HepG2 (cell line): ENCODE results near the gene PPM1E. TPM values are rescaled to one million over a fixed set of nuclear protein-coding genes. Genes with fewer than 3 reads are reported as not detected.

Source experiments
- ATAC-seq: fragments of 200-7000 bp; cut with Tn5 transposase; 3 replicates; pipeline ENCODE4 v1.9.1; 2020; ENCODE audit warnings: mild to moderate bottlenecking, moderate library complexity
- BruUV-seq: library from RNA; stranded (reverse); fragments of 400-500 nt; replicated peaks from 2 replicates; lab custom pipeline; 2021; lab: Mats Ljungman, UMichigan
- CTCF ChIA-PET: fragments of 300-600 bp; formaldehyde crosslinking; extraction: SDS; loops from one replicate; lab custom pipeline; 2021; ENCODE audit warnings: low total read pairs, inconsistent platforms, low intra/inter-chr PET ratio; lab: Yijun Ruan, JAX
- POLR2A ChIA-PET: fragments of 350-600 bp; sonication (Branson Sonifier 250); formaldehyde crosslinking; loops from one replicate; lab custom pipeline; 2020; ENCODE audit warnings: antibody characterized with exemption, inconsistent platforms; lab: Yijun Ruan, JAX
- DNase-seq: peaks from one replicate; pipeline ENCODE4 v3.0.0-alpha.2; 2015; ENCODE audit warnings: low spot score
- FAIRE-seq: peaks from 3 replicates; lab custom pipeline; 2011; peaks lifted over from hg19 to GRCh38; lab: Jason Lieb, UNC
- H2AFZ ChIP-seq: one replicate; pipeline ENCODE4 v1.6.1; 2011; ENCODE audit warnings: low read length, inconsistent platforms
- H3K27ac ChIP-seq: fragments of 300-600 bp; 3 replicates; pipeline ENCODE4 v1.8.0; 2011; ENCODE audit warnings: mixed run types, mild to moderate bottlenecking, mixed read lengths, low read length, inconsistent platforms; ENCODE audit not compliant: insufficient read depth; ENCODE audit errors: extremely low read length
- H3K27me3 ChIP-seq, 2 experiments: fragments of 200-600 bp in 1 of 2; 2 replicates in 1 of 2; 3 replicates in 1 of 2; pipeline versions ENCODE4 v1.6.0 to v1.8.0; 2011; ENCODE audit warnings: low read length in 2 of 2, mild to moderate bottlenecking in 2 of 2, moderate library complexity in 2 of 2, inconsistent platforms in 1 of 2; ENCODE audit not compliant: insufficient read depth in 2 of 2, control insufficient read depth in 1 of 2
- H3K36me3 ChIP-seq, 2 experiments: fragments of 200-600 bp in 1 of 2; replicated peaks in 1 of 2; 2 replicates in 1 of 2; 3 replicates in 1 of 2; pipeline versions ENCODE4 v1.5.1 to v1.8.0; 2011; ENCODE audit warnings: low read length in 2 of 2, inconsistent platforms in 1 of 2; ENCODE audit not compliant: insufficient read depth in 2 of 2, control insufficient read depth in 1 of 2
- H3K4me1 ChIP-seq: 2 replicates; pipeline ENCODE4 v1.5.1; 2012; ENCODE audit warnings: low read length, inconsistent platforms; ENCODE audit not compliant: insufficient read depth
- H3K4me2 ChIP-seq: 2 replicates; pipeline ENCODE4 v1.6.0; 2011; ENCODE audit warnings: low read depth, low read length, inconsistent platforms
- H3K4me3 ChIP-seq, 3 experiments: fragments of 200-600 bp in 1 of 3; sonication (generic), shearing (Covaris generic) in 1 of 3; replicated peaks in 1 of 3; 2 replicates each; pipeline ENCODE4 v1.5.1; 2011 to 2016; ENCODE audit warnings: low read length in 3 of 3, inconsistent platforms in 2 of 3, low read depth in 2 of 3, mild to moderate bottlenecking in 2 of 3, control low read depth in 1 of 3, mixed read lengths in 1 of 3; ENCODE audit not compliant: insufficient read depth in 1 of 3
- H3K79me2 ChIP-seq: one replicate; pipeline ENCODE4 v1.6.1; 2011; ENCODE audit warnings: low read length, inconsistent platforms; ENCODE audit not compliant: insufficient read depth
- H3K9ac ChIP-seq: 2 replicates; pipeline ENCODE4 v1.6.0; 2011; ENCODE audit warnings: mild to moderate bottlenecking, low read depth, low read length, inconsistent platforms; ENCODE audit not compliant: insufficient read depth
- H3K9me3 ChIP-seq: 2 replicates; pipeline ENCODE4 v1.5.1; 2012; ENCODE audit warnings: mild to moderate bottlenecking, low read length
- H4K20me1 ChIP-seq: 2 replicates; pipeline ENCODE4 v1.6.0; 2011; ENCODE audit warnings: inconsistent platforms, mild to moderate bottlenecking, low read length, moderate library complexity; ENCODE audit not compliant: insufficient read depth
- FLYWCH1 ChIP-seq: sonication (generic); formaldehyde crosslinking; IDR thresholded peaks from 2 replicates; pipeline ENCODE4 v1.8.1; 2023; ENCODE audit warnings: mild to moderate bottlenecking, missing genetic modification reagents
- HNRNPUL1 ChIP-seq: fragments of 200-400 bp; formaldehyde crosslinking; IDR thresholded peaks from 2 replicates; pipeline ENCODE4 v1.6.1; 2017; ENCODE audit warnings: low read depth, mild to moderate bottlenecking, low read length, moderate library complexity
- NFATC3 ChIP-seq: sonication (generic); formaldehyde crosslinking; IDR thresholded peaks from 2 replicates; pipeline ENCODE4 v1.5.1; 2020; ENCODE audit warnings: mild to moderate bottlenecking, missing genetic modification reagents
- NFIC ChIP-seq: IDR thresholded peaks from 2 replicates; pipeline ENCODE4 v1.6.1; 2012; ENCODE audit warnings: mild to moderate bottlenecking, low read length, inconsistent platforms
- NR1H2 ChIP-seq: sonication (generic); formaldehyde crosslinking; IDR thresholded peaks from 2 replicates; pipeline ENCODE4 v1.8.1; 2022; ENCODE audit warnings: low read depth, missing genetic modification reagents, borderline replicate concordance
- REXO4 ChIP-seq: sonication (generic); formaldehyde crosslinking; IDR thresholded peaks from 2 replicates; pipeline ENCODE4 v1.8.0; 2022; ENCODE audit warnings: missing genetic modification reagents, mild to moderate bottlenecking, borderline replicate concordance
- RORA ChIP-seq: sonication (generic); formaldehyde crosslinking; IDR thresholded peaks from 2 replicates; pipeline ENCODE4 v1.5.0; 2020; ENCODE audit warnings: mild to moderate bottlenecking, missing genetic modification reagents, moderate library complexity
- SKI ChIP-seq: fragments of 450-650 bp; IDR thresholded peaks from one replicate; pipeline ENCODE4 v1.6.1; 2018; ENCODE audit warnings: mild to moderate bottlenecking; ENCODE audit not compliant: partially characterized antibody
- TEAD3 ChIP-seq: optimal IDR thresholded peaks from 2 replicates; pipeline ENCODE3; 2016; ENCODE audit warnings: borderline replicate concordance
- TIGD3 ChIP-seq: sonication (generic); formaldehyde crosslinking; IDR thresholded peaks from 2 replicates; pipeline ENCODE4 v1.5.1; 2020; ENCODE audit warnings: mild to moderate bottlenecking, missing genetic modification reagents, borderline replicate concordance
- ZFP1 ChIP-seq: IDR thresholded peaks from 2 replicates; pipeline ENCODE4 v1.6.1; 2016
- ZNF124 ChIP-seq: sonication (generic); formaldehyde crosslinking; IDR thresholded peaks from 2 replicates; pipeline ENCODE4 v1.4.0; 2020; ENCODE audit warnings: missing genetic modification reagents
- ZNF737 ChIP-seq: sonication (generic); formaldehyde crosslinking; IDR thresholded peaks from 2 replicates; pipeline ENCODE4 v1.5.0; 2020; ENCODE audit warnings: missing genetic modification reagents, mild to moderate bottlenecking, borderline replicate concordance
- ZNF761 ChIP-seq: sonication (generic); formaldehyde crosslinking; conservative IDR thresholded peaks from 2 replicates; pipeline ENCODE4 v1.4.0; 2020; ENCODE audit warnings: mild to moderate bottlenecking, missing genetic modification reagents
- WGBS: methylation state at CpG from one replicate; pipeline ENCODE4 v1.1.6; 2017; ENCODE audit warnings: low lambda C conversion rate; 5-methylcytosine and 5-hydroxymethylcytosine counted together
- in situ Hi-C: cut with HindIII; loops from 2 replicates; pipeline ENCODE4 v1.10.0; 2017; ENCODE audit warnings: low pct_unique_long_range_greater_than_20kb; ENCODE audit not compliant: extremely low pct_ligation_motif_present
- intact Hi-C: fragments of 100-400 bp; cut with micrococcal nuclease; formaldehyde crosslinking; loops from one replicate; pipeline ENCODE4 v1.10.0; 2022; ENCODE audit not compliant: unreplicated experiment
- polyA plus RNA-seq, 8 experiments: library from polyadenylated mRNA; depleted of rRNA in 3 of 8; stranded (reverse) in 7 of 8; unstranded in 1 of 8; fragments of >200 nt; fragmentation: Illumina TruSeq in 4 of 8; extraction: Trizol in 4 of 8; gene quantifications; 2 replicates each; pipeline versions ENCODE4 v1.2.1 to v1.2.3, GENCODE V29; 2011 to 2016; ENCODE audit warnings: low read depth in 4 of 8, missing spikeins in 1 of 8, mixed read lengths in 1 of 8; ENCODE audit not compliant: insufficient read depth in 1 of 8
- total RNA-seq, 5 experiments: library from RNA; depleted of rRNA; stranded (reverse); fragments of >200 nt; fragmentation: Illumina TruSeq; extraction: Trizol; gene quantifications; 2 replicates each; pipeline ENCODE4 v1.2.3, GENCODE V29; 2016; ENCODE audit warnings: low read depth in 1 of 5
- TF ChIP-seq, protein P1 (sequence below): sonication (generic); formaldehyde crosslinking; IDR thresholded peaks from 2 replicates; pipeline ENCODE4 v1.4.0; 2020; ENCODE audit warnings: mild to moderate bottlenecking, missing genetic modification reagents, borderline replicate concordance
- TF ChIP-seq, protein P2 (sequence below): sonication (generic); formaldehyde crosslinking; IDR thresholded peaks from 2 replicates; pipeline ENCODE4 v1.4.0; 2020; ENCODE audit warnings: mild to moderate bottlenecking, missing genetic modification reagents
- TF ChIP-seq, protein P3 (sequence below): sonication (generic); formaldehyde crosslinking; conservative IDR thresholded peaks from 2 replicates; pipeline ENCODE4 v1.8.0; 2022; ENCODE audit warnings: low read depth, missing genetic modification reagents

Gene PPM1E
- total and polyA plus RNA-seq, 2 of the 13 experiments (the other 11 are each of a cell fraction or from before 2014, with no cell fraction given) = 0.15 TPM; not detected in 1

GRCh38 chr17:58722696-58723095 lies 33.0 kb upstream of the PPM1E start (continued):
- TF ChIP-seq, protein P1, sequence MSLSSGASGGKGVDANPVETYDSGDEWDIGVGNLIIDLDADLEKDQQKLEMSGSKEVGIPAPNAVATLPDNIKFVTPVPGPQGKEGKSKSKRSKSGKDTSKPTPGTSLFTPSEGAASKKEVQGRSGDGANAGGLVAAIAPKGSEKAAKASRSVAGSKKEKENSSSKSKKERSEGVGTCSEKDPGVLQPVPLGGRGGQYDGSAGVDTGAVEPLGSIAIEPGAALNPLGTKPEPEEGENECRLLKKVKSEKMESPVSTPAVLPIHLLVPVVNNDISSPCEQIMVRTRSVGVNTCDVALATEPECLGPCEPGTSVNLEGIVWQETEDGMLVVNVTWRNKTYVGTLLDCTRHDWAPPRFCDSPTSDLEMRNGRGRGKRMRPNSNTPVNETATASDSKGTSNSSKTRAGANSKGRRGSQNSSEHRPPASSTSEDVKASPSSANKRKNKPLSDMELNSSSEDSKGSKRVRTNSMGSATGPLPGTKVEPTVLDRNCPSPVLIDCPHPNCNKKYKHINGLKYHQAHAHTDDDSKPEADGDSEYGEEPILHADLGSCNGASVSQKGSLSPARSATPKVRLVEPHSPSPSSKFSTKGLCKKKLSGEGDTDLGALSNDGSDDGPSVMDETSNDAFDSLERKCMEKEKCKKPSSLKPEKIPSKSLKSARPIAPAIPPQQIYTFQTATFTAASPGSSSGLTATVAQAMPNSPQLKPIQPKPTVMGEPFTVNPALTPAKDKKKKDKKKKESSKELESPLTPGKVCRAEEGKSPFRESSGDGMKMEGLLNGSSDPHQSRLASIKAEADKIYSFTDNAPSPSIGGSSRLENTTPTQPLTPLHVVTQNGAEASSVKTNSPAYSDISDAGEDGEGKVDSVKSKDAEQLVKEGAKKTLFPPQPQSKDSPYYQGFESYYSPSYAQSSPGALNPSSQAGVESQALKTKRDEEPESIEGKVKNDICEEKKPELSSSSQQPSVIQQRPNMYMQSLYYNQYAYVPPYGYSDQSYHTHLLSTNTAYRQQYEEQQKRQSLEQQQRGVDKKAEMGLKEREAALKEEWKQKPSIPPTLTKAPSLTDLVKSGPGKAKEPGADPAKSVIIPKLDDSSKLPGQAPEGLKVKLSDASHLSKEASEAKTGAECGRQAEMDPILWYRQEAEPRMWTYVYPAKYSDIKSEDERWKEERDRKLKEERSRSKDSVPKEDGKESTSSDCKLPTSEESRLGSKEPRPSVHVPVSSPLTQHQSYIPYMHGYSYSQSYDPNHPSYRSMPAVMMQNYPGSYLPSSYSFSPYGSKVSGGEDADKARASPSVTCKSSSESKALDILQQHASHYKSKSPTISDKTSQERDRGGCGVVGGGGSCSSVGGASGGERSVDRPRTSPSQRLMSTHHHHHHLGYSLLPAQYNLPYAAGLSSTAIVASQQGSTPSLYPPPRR (CRISPR knock-in tag) = no peak
- TF ChIP-seq ZNF737 (CRISPR knock-in tag) (no peak), ZNF761 (CRISPR knock-in tag) (no peak), NFIC (no peak), NFATC3 (CRISPR knock-in tag) (no peak), RORA (CRISPR knock-in tag) (no peak)

DNA sequence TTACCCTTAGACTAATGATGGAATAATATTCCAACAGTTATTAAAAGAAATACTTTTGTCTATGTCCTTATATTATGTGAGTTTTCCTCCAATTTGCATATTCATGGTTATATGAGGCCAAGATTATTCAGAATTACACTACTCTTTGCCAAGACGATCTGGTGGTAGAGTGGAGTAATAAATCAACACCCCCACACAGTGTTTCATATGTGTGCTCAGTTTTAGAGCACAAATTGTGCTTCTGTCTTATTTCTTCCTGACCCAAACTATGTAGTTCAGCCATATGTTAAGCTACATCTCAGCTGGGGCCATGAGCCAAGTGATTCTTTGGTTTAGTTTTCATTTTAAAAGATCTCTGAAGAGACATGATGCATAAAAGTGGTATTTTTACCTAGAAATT lies 26.9 kb upstream of the PPM1E start:
- no peaks in the 10 kb centered on the region; a peak in 1 of 5 replicates for H3K27me3 ChIP-seq
- TF ChIP-seq ZFP1 (no peak), TIGD3 (no peak), HNRNPUL1 (no peak), FLYWCH1 (CRISPR knock-in tag) (no peak), REXO4 (no peak), ZNF737 (CRISPR knock-in tag) (no peak), SKI (no peak), ZNF124 (CRISPR knock-in tag) (no peak), TEAD3 (CRISPR knock-in tag) (no peak), NR1H2 (CRISPR knock-in tag) (no peak)
- TF ChIP-seq, protein P2, sequence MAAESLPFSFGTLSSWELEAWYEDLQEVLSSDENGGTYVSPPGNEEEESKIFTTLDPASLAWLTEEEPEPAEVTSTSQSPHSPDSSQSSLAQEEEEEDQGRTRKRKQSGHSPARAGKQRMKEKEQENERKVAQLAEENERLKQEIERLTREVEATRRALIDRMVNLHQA = no peak
- TF ChIP-seq, protein P3, sequence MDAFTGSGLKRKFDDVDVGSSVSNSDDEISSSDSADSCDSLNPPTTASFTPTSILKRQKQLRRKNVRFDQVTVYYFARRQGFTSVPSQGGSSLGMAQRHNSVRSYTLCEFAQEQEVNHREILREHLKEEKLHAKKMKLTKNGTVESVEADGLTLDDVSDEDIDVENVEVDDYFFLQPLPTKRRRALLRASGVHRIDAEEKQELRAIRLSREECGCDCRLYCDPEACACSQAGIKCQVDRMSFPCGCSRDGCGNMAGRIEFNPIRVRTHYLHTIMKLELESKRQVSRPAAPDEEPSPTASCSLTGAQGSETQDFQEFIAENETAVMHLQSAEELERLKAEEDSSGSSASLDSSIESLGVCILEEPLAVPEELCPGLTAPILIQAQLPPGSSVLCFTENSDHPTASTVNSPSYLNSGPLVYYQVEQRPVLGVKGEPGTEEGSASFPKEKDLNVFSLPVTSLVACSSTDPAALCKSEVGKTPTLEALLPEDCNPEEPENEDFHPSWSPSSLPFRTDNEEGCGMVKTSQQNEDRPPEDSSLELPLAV (CRISPR knock-in tag) = no peak
- in situ Hi-C loops (no loop called here), intact Hi-C loops (no loop called here)
- H3K27ac ChIP-seq = no peak overlapping the region
- no peak overlapping the region for H3K4me3 ChIP-seq
- no peak for ATAC-seq
- no peaks in the 10 kb centered on the region for H3K9me3 ChIP-seq
- ChIA-PET CTCF (no interaction called here), POLR2A (no interaction called here)
- 74% methylated on average over 1 of the region's 1 CpG for WGBS
- no peak for FAIRE-seq
- H3K36me3 ChIP-seq = no peaks in the 10 kb centered on the region
- no peak for DNase-seq
- no peaks in the 10 kb centered on the region for H3K79me2 ChIP-seq
- no peaks in the 10 kb centered on the region for H3K4me1 ChIP-seq
- no peaks in the 10 kb centered on the region for H4K20me1 ChIP-seq
- H3K9ac ChIP-seq = no peak overlapping the region
- no peak overlapping the region for H2AFZ ChIP-seq
- H3K4me2 ChIP-seq = no peak overlapping the region
- no TSS peak for BruUV-seq
